ENCODE measurements around the gene PLPPR4. TPM values are rescaled to one million over a fixed set of nuclear protein-coding genes. Genes with fewer than 3 reads are reported as not detected.
"Not testable (repeated sequence)": the region's sequence is repeated elsewhere in the genome, so short reads cannot be mapped to it uniquely, and the experiment has no call there.

PLPPR4 gene
- total and polyA plus RNA-seq, 11 donors = 0.11 to 1.0 (median 0.50) TPM

DNA sequence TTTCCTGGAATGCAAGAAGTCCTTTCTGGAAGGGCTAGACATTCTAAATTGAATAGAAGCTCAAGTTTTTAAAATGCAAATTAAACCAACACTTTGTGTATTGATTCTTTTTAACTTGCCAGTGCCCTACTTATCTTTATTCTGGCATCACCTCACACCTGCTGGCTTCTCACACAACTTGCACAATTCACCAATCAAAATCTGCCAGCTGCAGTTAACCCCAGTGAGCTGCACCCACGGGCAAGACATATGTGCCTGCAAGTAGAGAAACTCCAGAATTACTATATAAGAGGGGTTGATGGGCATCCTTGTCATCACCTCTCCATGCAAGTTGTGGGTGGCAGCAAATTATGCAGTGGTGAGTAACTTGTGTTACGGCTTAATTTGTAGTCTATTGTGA lies 11.7 kb upstream of the PLPPR4 start:
- H3K27me3 ChIP-seq = no peaks in the 10 kb centered on the region
- H3K27ac ChIP-seq = no peak overlapping the region
- ATAC-seq (no peak), DNase-seq (no peak)
- intact Hi-C loops (cut with DNase I) = no loop called here
- 55 to 61% (median 59%) methylated on average over 2 of the region's 2 CpGs for WGBS, 4 donors
- H3K4me3 ChIP-seq = no peak overlapping the region
- no peaks in the 10 kb centered on the region for H3K4me1 ChIP-seq
- TF ChIP-seq, protein P1, sequence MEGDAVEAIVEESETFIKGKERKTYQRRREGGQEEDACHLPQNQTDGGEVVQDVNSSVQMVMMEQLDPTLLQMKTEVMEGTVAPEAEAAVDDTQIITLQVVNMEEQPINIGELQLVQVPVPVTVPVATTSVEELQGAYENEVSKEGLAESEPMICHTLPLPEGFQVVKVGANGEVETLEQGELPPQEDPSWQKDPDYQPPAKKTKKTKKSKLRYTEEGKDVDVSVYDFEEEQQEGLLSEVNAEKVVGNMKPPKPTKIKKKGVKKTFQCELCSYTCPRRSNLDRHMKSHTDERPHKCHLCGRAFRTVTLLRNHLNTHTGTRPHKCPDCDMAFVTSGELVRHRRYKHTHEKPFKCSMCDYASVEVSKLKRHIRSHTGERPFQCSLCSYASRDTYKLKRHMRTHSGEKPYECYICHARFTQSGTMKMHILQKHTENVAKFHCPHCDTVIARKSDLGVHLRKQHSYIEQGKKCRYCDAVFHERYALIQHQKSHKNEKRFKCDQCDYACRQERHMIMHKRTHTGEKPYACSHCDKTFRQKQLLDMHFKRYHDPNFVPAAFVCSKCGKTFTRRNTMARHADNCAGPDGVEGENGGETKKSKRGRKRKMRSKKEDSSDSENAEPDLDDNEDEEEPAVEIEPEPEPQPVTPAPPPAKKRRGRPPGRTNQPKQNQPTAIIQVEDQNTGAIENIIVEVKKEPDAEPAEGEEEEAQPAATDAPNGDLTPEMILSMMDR (IDR thresholded peaks at IDR 0.05) = no peak
- TF ChIP-seq POLR2A (IDR thresholded peaks at IDR 0.05) = no peak
- H3K9me3 ChIP-seq = no peaks in the 10 kb centered on the region
- H3K36me3 ChIP-seq = no peaks in the 10 kb centered on the region

DNA sequence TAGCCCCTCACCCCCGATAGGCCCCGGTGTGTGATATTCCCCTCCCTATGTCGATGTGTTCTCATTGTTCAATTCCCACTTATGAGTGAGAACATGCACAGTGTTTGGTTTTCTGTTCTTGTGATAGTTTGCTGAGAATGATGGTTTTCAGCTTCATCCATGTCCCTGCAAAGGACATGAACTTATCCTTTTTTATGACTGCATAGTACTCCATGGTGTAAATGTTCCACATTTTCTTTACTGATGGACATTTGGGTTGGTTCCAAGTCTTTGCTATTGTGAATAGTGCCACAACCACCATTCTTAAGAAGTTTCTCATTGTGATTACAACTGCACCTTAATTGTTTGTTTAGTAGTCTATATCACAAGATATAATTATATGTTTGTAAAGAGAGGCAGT lies 3.9 kb upstream of the PLPPR4 start:
- H3K4me1 ChIP-seq = peaks cover 0 to 12% (median 1%) of the 10 kb centered on the region in 12 donors
- H3K36me3 ChIP-seq; DNase-seq; H3K27ac ChIP-seq; H3K9me3 ChIP-seq; H3K4me3 ChIP-seq; ATAC-seq; intact Hi-C loops (cut with DNase I): not testable (repeated sequence)
- H3K27me3 ChIP-seq = peaks cover 0 to 14% (median 3%) of the 10 kb centered on the region in 9 donors
- WGBS, 4 donors = 79 to 100% (median 97%) methylated on average over 3 of the region's 3 CpGs

GRCh38 chr1:99265124-99265523 lies 832 bp downstream of the PLPPR4 start:
- 69 to 77% (median 75%) methylated on average over 3 of the region's 3 CpGs for WGBS, 4 donors
- H3K36me3 ChIP-seq = no peaks in the 10 kb centered on the region
- peaks cover 0 to 3% (median 0%) of the 10 kb centered on the region in 12 donors for H3K9me3 ChIP-seq
- peaks cover 0 to 16% (median 3%) of the 10 kb centered on the region in 9 donors for H3K27me3 ChIP-seq
- DNase-seq (no peak), ATAC-seq (no peak)
- TF ChIP-seq, protein P1 (IDR thresholded peaks at IDR 0.05) = no peak
- no peak for TF ChIP-seq POLR2A (IDR thresholded peaks at IDR 0.05)
- intact Hi-C loops (cut with DNase I) = no loop called here
- peaks cover 0 to 12% (median 1%) of the 10 kb centered on the region in 12 donors for H3K4me1 ChIP-seq
- no peak overlapping the region for H3K27ac ChIP-seq
- peak overlapping the region in 8 of 12 donors; percentile 49 to 66 (median 56) for H3K4me3 ChIP-seq

DNA sequence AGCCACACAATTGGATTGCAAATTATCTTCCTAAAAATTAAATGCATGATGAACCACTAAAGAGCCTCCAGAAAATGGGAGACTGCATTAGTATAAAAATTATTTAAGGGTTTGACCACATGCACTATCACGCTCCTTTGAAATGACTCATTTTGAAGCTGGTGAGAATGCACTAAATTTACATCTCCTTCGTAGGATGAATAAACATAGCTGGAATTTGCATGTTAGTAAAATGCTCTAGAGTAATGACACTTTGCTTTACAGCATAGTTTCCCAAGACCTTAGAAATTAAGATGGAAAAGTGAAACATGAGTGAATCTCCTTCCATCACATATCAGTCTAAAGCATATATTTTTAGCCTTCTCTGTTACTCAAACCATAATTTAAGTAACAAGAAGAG lies 2.4 kb downstream of the PLPPR4 start:
- no peak overlapping the region for H3K27ac ChIP-seq
- peaks cover 0 to 12% (median 1%) of the 10 kb centered on the region in 12 donors for H3K4me1 ChIP-seq
- peaks cover 0 to 3% (median 0%) of the 10 kb centered on the region in 12 donors for H3K9me3 ChIP-seq
- TF ChIP-seq POLR2A (IDR thresholded peaks at IDR 0.05) = no peak
- TF ChIP-seq, protein P1 (IDR thresholded peaks at IDR 0.05) = no peak
- H3K27me3 ChIP-seq = peaks cover 0 to 16% (median 3%) of the 10 kb centered on the region in 9 donors
- 74 to 90% (median 84%) methylated on average over 2 of the region's 2 CpGs for WGBS, 4 donors
- DNase-seq (no peak), ATAC-seq (no peak)
- H3K36me3 ChIP-seq = no peaks in the 10 kb centered on the region
- intact Hi-C loops (cut with DNase I) = loop anchor here in 1 of 10 donors (1.0 kb wide), 1 partner anchor 11 kb away; no protein-coding TSS in a partner anchor
- H3K4me3 ChIP-seq = no peak overlapping the region

DNA sequence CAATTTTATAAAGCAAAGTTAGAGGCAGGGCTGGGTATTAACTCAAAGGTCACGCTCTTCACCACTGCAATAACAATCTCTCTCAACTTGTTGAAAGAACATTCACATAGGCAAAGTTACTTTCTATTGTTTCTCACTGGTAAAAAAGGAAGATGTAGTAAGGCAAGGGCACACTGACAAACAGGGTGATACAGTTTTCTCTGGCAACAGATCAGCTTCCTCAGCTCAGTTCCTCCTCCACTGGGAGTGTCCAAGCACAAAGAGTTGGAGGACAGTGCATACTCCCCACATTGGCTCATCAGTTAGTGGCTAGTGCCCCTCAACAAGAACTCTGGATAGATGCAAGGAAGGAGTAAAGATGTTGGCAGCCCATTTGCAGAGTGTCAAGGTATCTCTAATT lies 3.7 kb downstream of the PLPPR4 start:
- WGBS, 4 donors = 84 to 94% (median 87%) methylated on average over 1 of the region's 1 CpG
- H3K4me1 ChIP-seq = peaks cover 0 to 12% (median 1%) of the 10 kb centered on the region in 12 donors
- DNase-seq = no peak
- no peaks in the 10 kb centered on the region for H3K36me3 ChIP-seq
- intact Hi-C loops (cut with DNase I) = no loop called here
- TF ChIP-seq POLR2A (IDR thresholded peaks at IDR 0.05) = no peak
- TF ChIP-seq, protein P1 (IDR thresholded peaks at IDR 0.05) = no peak
- H3K27ac ChIP-seq = no peak overlapping the region
- H3K9me3 ChIP-seq = peaks cover 0 to 3% (median 0%) of the 10 kb centered on the region in 12 donors
- ATAC-seq = no peak
- H3K27me3 ChIP-seq = peaks cover 0 to 16% (median 0%) of the 10 kb centered on the region in 9 donors
- H3K4me3 ChIP-seq = no peak overlapping the region

Data from heart left ventricle (tissue), 16 donors.